Vagina (tissue), 2 donors: Measurements from ENCODE around the gene C2orf15.
"Not testable (repeated sequence)": the region's sequence is repeated elsewhere in the genome, so short reads cannot be mapped to it uniquely, and the experiment has no call there.

Source experiments
- CTCF ChIP-seq, 3 experiments: fragments of 450-650 bp in 2 of 3; fragments of 200-600 bp in 1 of 3; sonication (generic) in 1 of 3; IDR thresholded peaks; one replicate each; pipeline ENCODE4 v1.5.1; 2017 to 2019; ENCODE audit warnings: antibody characterized with exemption in 3 of 3, mild to moderate bottlenecking in 2 of 3, moderate library complexity in 2 of 3
- POLR2A ChIP-seq, 2 donors: fragments of 450-650 bp; IDR thresholded peaks; one replicate each; pipeline ENCODE4 v1.6.1; 2017; ENCODE audit warnings: antibody characterized with exemption in 2 of 2, mild to moderate bottlenecking in 2 of 2, moderate library complexity in 2 of 2

DNA sequence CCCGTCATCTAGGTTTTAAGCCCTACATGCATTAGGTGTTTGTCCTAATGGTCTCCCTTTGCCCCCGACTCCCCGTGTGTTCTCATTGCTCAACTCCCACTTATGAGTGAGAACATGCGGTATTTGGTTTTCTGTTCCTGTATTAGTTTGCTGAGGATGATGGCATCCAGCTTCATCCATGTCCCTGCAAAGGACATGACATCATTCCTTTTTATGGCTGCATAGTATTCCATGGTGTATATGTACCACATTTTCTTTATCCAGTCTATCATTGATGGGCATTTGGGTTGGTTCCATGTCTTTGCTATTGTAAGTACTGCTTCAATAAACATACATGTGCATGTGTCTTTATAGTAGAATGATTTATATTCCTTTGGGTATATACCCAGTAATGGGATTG, 50.9 kb downstream of the C2orf15 start:
- TF ChIP-seq CTCF, POLR2A (IDR thresholded peaks at IDR 0.05): not testable (repeated sequence)
